ENCODE results near the gene ODF2L.
A peak's percentile ranks its signal among the peaks of the same experiment; 100 is the strongest.

Gene ODF2L, protein sequence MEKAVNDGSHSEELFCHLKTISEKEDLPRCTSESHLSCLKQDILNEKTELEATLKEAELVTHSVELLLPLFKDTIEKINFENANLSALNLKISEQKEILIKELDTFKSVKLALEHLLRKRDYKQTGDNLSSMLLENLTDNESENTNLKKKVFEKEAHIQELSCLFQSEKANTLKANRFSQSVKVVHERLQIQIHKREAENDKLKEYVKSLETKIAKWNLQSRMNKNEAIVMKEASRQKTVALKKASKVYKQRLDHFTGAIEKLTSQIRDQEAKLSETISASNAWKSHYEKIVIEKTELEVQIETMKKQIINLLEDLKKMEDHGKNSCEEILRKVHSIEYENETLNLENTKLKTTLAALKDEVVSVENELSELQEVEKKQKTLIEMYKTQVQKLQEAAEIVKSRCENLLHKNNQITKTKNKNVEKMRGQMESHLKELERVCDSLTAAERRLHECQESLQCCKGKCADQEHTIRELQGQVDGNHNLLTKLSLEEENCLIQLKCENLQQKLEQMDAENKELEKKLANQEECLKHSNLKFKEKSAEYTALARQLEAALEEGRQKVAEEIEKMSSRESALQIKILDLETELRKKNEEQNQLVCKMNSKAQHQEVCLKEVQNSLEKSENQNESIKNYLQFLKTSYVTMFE

GRCh38 chr1:86395751-86396497, at the start of gene ODF2L:
Gene ODF2L, minus strand, starts transcription at chr1:86396323. Its CDS starts 9,296 bp downstream, at chr1:86387027.
- DNase-seq: peak; percentile 87

DNA sequence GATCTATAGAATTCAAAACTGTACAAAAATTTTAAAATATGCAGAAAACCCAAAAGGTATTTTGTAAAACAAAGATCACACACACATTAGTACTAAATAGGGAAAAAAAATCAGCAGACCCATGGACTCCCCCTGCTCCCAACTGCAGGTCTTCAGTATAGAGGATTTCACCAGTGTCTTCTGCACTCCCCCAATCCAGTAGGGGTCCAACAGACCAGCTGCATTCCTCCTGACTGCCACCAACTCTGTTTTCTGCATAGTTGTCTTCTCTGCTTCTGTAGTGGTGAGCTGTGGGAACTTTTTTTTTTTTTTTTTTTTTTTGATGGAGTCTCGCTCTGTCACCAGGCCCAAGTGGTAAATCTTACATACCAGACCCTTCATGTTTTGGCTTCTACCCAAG, 49.8 kb upstream of the ODF2L start:
- no peak for DNase-seq

DNA sequence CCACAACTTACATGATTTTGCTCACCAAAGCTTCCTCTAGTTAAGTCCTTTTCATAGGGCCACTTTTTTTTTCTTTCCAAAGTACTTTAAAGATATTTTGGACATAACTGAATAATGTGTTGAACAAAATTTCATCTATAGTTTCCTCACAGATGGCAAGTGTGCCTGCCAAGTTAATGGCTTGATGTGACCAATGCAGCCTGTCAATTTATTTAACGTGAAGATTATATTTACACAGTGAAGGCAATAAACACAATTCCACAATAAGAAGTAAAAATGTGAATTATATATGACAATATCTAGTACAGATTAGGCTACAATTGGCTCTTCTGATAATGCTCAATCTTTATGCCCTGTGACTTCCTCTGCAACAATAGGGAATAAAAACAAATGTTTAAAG, 45.9 kb upstream of the ODF2L start:
- DNase-seq: no peak

DNA sequence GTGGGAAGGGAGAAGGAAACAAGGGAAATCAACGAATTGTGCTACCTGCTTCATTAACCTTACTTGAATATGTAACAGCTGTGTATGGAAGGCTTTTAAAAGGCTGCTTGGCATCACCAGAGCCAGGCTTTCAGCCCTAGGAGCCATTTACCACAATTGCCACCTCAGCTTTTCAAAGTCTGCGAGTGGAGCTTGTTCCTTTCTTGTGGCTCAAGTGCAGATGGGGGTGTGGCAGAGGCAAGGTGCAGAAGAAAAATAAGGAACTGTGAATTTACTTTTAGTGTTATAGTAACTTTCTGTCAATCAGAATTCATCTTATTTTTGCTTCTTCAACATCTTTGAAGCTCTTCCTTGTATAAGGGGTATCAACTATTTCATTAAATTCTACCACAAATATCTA, 45.5 kb upstream of the ODF2L start:
- DNase-seq: no peak

GRCh38 chr1:86436041-86436440, 39.9 kb upstream of the ODF2L start:
- no peak for DNase-seq

DNA sequence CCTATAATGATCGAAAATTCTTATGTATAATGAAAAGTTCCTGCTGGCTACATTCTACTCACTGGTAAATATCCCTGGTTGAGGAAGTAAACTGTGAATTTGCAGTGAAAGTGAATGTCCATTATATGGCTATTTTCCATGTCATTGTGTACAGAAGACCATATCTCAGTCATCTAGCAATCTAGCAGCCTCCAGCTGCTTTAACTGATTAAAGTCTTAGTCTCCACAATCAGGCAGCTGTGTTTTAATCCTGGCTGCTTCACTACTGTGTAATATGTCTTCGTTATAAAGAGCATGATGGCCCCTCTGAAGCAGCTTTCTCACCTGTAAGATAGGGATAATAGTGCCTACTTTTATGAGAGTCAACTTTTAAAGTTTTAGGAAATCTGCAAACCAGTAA, 39.2 kb upstream of the ODF2L start:
- DNase-seq: no peak

DNA sequence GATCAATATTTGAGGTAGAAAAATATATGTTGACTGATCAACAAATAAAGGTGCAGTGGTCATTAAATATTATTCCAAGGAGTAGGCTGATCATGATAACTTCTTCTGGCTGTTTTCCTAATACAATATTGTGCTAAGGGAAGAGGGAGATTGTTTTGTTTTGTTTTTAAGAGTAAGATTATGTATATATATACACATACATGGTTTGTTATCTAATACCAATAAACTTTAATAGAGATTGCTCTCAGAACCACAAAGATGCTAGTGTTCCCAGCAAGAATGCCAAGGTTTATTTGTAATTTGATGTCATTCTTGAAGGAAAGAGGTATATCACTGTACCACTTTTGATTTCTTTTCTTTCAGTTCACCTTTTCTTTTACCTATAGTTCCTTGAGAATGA, 37.9 kb upstream of the ODF2L start:
- no peak for DNase-seq

- DNase-seq: no peak
These were observed 34.3 kb upstream of the ODF2L start for GRCh38 chr1:86430376-86430775.

DNA sequence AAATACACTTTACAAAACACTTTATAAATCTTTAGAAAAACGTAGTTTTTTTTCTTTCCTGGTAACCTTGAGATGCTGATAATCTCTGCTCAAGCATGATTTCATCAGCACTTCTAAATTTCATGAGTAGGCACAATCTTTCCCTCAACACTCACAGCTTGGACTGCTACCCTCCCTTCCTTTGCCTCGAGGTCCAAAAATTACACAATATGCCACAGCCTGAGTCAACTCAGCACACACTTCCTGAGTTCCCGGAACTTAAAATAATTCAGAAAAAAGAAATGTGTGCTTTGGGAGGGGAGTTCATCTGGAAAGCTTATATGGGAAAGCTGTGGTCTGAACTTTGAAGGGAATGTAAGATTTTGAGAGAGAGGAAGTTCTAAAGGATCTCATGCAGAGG, 33.7 kb upstream of the ODF2L start:
- DNase-seq: no peak

DNA sequence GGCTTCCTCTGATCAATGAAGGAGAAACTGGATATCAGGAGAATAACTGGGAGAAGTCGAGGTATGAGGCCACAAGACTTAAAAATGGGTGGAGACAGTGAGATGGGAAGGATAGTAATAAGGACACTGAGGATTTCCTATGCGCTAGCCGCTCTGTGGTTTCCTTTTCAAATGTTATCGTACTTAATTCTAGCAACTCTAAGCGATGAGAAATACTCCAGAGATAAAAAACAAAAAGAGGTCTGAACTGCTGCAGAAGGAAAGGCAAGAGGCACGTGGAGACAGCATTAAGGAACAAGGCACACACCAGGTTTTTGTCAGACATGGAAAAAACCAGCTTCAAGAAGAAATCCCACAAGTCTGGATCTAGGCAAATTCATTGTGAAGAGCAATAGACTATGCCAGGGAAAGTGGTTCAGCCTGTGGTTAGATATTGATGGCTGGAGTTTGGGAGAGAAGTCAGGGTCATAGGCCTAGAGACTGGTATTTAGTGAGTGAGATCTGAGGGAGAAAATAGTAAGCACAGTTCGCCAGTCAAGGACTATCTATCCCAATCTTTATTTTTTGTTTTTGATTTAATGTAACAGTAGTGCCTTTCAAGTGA, 33.1 kb upstream of the ODF2L start:
- no peak for DNase-seq

DNA sequence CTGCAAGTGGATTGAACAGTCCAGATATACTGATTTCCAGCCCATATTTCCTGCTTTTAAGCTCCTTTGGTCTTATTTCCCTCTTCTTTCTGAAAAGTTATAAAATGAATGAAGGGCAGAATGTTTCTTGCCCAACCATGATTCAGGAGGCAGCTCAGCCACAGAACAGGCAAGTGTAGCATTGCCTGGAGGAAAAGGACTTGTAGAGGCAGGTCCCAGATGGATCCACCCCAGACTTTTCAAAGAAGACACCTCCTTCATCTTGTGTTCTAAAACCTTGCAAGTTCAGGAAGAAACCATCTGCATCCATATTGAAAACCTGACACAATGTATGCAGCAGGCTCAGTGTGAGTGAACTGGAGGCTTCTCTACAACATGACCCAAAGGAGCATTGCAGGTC, 27.8 kb upstream of the ODF2L start, which contains the start of gene CLCA2:
CLCA2 (plus strand) TSS at position 299 of the 400 bp plus-strand sequence; CDS start at position 376, 77 bp downstream.
- no peak for DNase-seq

DNA sequence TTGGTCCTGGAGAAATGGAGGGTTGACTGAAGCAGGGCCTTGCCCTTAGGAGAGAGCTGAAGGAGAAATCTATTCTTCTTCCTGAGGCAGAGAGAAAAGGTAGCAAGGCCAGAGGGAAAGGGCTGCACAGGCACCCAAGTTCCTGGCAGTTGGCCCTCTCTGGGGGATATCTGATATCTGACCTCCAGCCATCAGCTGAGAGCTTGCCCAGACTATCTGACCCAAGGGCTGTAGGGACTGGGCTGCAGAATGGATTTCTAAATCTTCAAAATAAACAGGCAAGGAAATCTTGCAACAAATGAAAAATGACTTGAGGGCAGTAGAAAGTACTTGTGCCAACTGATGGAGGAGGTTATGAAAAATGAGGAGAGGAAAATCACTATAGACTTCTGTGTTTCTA, 27.4 kb upstream of the ODF2L start:
- no peak for DNase-seq

DNA sequence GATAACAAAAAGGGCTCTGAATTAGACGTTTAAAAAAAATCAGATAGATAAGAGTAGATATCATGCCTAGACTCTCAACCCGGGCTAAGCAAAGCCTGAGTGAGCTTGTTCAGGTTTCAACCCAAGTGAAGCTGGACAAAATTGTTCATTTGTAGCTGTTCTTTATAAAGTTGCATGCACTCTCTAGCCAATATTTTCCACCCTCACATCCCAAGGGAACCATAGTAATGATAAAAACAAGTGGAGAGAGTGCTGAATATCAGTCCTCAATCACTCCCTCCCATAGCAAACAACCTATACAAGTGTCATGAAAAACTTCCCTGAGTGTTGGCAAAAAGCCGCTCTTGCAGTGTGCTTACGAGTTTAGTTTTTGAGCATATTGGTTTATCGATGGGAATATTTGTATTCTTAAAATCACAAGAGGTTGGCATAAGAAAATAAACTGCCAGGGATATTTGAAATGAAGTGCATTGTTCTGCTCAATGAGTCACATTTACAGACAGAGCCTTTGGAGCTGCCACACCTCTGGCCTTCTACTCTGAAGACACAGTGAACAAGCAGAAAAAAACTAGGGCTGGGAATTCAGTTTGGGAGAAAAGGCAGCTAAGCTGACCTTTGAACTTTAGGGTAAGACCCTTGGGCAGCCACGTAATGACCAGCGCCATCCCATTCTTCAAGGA, 25.6 kb upstream of the ODF2L start:
- DNase-seq: no peak

- no peak for DNase-seq
These were observed 23.3 kb upstream of the ODF2L start for GRCh38 chr1:86419277-86419903.

DNA sequence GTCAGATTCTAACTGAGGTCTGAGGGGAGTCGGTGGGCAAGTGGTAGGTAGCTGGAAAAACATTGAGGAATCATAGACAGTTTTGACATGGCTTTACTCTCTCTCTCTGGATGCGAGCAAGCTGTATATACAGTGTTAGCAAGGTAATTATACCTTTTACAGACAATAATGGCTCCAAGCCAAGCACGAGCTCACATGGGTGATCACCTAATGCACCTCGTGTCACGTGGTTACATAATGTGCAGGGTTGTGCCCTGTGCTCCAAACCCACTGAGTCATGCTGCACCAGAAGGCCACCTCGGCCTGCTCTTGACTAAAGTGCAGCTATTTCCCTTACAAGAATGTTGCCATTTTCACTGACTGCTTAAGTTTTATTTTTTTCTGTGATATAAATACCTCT, 20.2 kb upstream of the ODF2L start:
- no peak for DNase-seq

GRCh38 chr1:86410879-86411278, 14.8 kb upstream of the ODF2L start:
- no peak for DNase-seq

- no peak for DNase-seq
These were observed 13.4 kb upstream of the ODF2L start for GRCh38 chr1:86409416-86410021.

DNA sequence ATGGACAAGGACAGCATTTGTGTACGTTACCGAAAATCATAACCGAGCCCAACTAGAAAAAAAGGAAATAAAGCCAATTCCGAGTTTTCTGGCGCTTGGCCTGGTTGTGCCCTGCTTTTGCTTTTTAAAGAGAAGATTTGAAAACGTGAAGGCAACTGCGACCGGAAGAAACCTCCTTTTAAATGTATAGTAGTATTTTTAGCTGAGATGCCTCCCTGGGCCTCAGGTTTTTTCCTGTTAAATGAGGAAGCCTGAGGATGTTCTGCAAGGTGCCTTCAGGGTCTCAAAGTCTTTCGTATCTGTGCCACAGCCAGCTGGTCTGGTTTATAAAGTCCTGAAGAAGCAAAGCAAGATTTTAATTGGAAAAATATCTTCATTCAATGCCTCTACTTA, 371 bp upstream of the ODF2L start:
- DNase-seq: no peak

DNA sequence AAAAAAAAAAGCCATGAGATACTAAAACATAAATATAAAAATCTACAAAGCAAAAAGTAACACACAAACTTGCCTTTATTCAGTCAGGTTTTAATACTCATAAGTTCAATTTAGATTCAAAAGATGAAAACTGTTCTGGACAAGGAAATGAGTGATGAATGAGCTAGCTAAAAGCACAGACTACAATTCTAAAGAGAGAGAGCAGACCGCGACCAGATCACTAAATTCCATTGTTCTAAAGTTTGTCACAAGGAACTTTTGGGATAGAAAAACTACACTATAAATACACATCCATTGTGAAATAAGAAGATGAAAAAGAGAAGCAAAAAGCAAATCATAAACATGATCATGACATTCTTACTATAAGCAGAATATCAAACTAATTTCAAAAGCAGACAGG, 1.7 kb downstream of the ODF2L start:
- DNase-seq: no peak

- no peak for DNase-seq
These were observed 6.8 kb downstream of the ODF2L start for GRCh38 chr1:86389307-86389706.

DNA sequence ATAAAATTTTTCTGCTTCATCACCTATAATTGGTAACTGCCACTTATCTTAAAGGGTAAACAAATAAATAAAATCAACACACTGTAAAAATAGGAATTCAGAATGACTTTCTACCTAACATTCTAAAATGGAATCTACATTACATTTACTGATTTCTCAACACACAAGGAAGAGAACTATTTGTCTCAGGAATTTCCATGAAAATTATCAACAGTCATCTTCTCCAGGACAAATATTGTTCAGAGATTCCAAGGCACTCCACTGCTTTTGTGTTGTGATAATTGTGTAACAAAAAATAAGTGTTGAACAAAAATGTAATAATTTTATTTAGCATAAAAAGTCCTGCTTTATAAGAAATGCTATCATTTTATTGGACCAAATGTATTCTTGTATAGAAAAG, 7.3 kb downstream of the ODF2L start:
- DNase-seq: no peak
